ENCODE results near the gene MACROH2A1.

The MACROH2A1 gene

GRCh38 chr5:135339623-135340022 lies 59.4 kb downstream of the MACROH2A1 start:
- H3K4me2 ChIP-seq (ENCODE audit: low read depth, low read length, poor library complexity, severe bottlenecking): no peak overlapping the region
- TF ChIP-seq CTCF (IDR thresholded peaks at IDR 0.05; ENCODE audit: insufficient read depth, low read length, poor library complexity, severe bottlenecking) (no peak), EZH2phosphoT487 (conservative IDR thresholded peaks at IDR 0.05; ENCODE audit: low read length) (no peak)
- H3K27me3 ChIP-seq (ENCODE audit: low read length): no peaks in the 10 kb centered on the region
- no peak overlapping the region for H3K27ac ChIP-seq (ENCODE audit: low read depth, low read length)
- peaks cover 5% of the 10 kb centered on the region; the same call in 1 of the 2 replicates for H3K36me3 ChIP-seq (ENCODE audit: low read length)
- H2AFZ ChIP-seq (ENCODE audit: low read depth, low read length, severe bottlenecking): no peak overlapping the region
- no peaks in the 10 kb centered on the region for H4K20me1 ChIP-seq (ENCODE audit: low read depth, low read length)
- H3K79me2 ChIP-seq (ENCODE audit: insufficient read depth, low read length): no peaks in the 10 kb centered on the region
- no peaks in the 10 kb centered on the region for H3K9me2 ChIP-seq (replicated peaks; ENCODE audit: insufficient read depth, low read length)
- H3K9me3 ChIP-seq (ENCODE audit: insufficient read depth, low read length): no peaks in the 10 kb centered on the region
- no peak overlapping the region for H3K9ac ChIP-seq (ENCODE audit: low read length)
- H3K4me3 ChIP-seq (ENCODE audit: insufficient read depth, low read length, poor library complexity, severe bottlenecking): no peak overlapping the region
- no peaks in the 10 kb centered on the region for H3F3A ChIP-seq (ENCODE audit: insufficient read depth)

- Histone ChIP-seq H3K4me2 (ENCODE audit: low read depth, low read length, poor library complexity, severe bottlenecking) (no peak overlapping the region), H4K20me1 (ENCODE audit: low read depth, low read length) (no peaks in the 10 kb centered on the region), H3K27me3 (ENCODE audit: low read length) (no peaks in the 10 kb centered on the region), H3K79me2 (ENCODE audit: insufficient read depth, low read length) (no peaks in the 10 kb centered on the region), H3K9me3 (ENCODE audit: insufficient read depth, low read length) (no peaks in the 10 kb centered on the region), H3K9ac (ENCODE audit: low read length) (no peak overlapping the region), H3K9me2 (replicated peaks; ENCODE audit: insufficient read depth, low read length) (no peaks in the 10 kb centered on the region), H3K4me3 (ENCODE audit: insufficient read depth, low read length, poor library complexity, severe bottlenecking) (no peak overlapping the region), H3F3A (ENCODE audit: insufficient read depth) (no peaks in the 10 kb centered on the region), H2AFZ (ENCODE audit: low read depth, low read length, severe bottlenecking) (no peak overlapping the region), H3K36me3 (ENCODE audit: low read length) (peaks cover 5% of the 10 kb centered on the region; the same call in 1 of the 2 replicates), H3K27ac (ENCODE audit: low read depth, low read length) (no peak overlapping the region)
- TF ChIP-seq EZH2phosphoT487 (conservative IDR thresholded peaks at IDR 0.05; ENCODE audit: low read length) (no peak), CTCF (IDR thresholded peaks at IDR 0.05; ENCODE audit: insufficient read depth, low read length, poor library complexity, severe bottlenecking) (no peak)
Observed at GRCh38 chr5:135339189-135339588, 59.8 kb downstream of the MACROH2A1 start.

- H3K27ac ChIP-seq (ENCODE audit: low read depth, low read length): no peak overlapping the region
- no peak overlapping the region for H3K4me3 ChIP-seq (ENCODE audit: insufficient read depth, low read length, poor library complexity, severe bottlenecking)
- H3F3A ChIP-seq (ENCODE audit: insufficient read depth): no peaks in the 10 kb centered on the region; the same call in 1 of the 2 replicates
- peaks cover 5% of the 10 kb centered on the region; the same call in 1 of the 2 replicates for H3K36me3 ChIP-seq (ENCODE audit: low read length)
- H3K27me3 ChIP-seq (ENCODE audit: low read length): no peaks in the 10 kb centered on the region
- no peak overlapping the region for H2AFZ ChIP-seq (ENCODE audit: low read depth, low read length, severe bottlenecking)
- no peaks in the 10 kb centered on the region for H3K9me2 ChIP-seq (replicated peaks; ENCODE audit: insufficient read depth, low read length)
- no peak overlapping the region for H3K4me2 ChIP-seq (ENCODE audit: low read depth, low read length, poor library complexity, severe bottlenecking)
- TF ChIP-seq EZH2phosphoT487 (conservative IDR thresholded peaks at IDR 0.05; ENCODE audit: low read length) (no peak), CTCF (IDR thresholded peaks at IDR 0.05; ENCODE audit: insufficient read depth, low read length, poor library complexity, severe bottlenecking) (no peak)
- H4K20me1 ChIP-seq (ENCODE audit: low read depth, low read length): no peaks in the 10 kb centered on the region
- H3K9me3 ChIP-seq (ENCODE audit: insufficient read depth, low read length): no peaks in the 10 kb centered on the region
- H3K9ac ChIP-seq (ENCODE audit: low read length): no peak overlapping the region
- no peaks in the 10 kb centered on the region for H3K79me2 ChIP-seq (ENCODE audit: insufficient read depth, low read length)
Observed at GRCh38 chr5:135337064-135337463, 62.0 kb downstream of the MACROH2A1 start.
